ENCODE measurements around the gene GUSB. TPM values are rescaled to one million over a fixed set of nuclear protein-coding genes. Genes with fewer than 3 reads are reported as not detected.
"Not testable (repeated sequence)": the region's sequence is repeated elsewhere in the genome, so short reads cannot be mapped to it uniquely, and the experiment has no call there.

GUSB gene
- total and polyA plus RNA-seq, 2 experiments from 2014 or later = 33.6 to 47.0 TPM

DNA sequence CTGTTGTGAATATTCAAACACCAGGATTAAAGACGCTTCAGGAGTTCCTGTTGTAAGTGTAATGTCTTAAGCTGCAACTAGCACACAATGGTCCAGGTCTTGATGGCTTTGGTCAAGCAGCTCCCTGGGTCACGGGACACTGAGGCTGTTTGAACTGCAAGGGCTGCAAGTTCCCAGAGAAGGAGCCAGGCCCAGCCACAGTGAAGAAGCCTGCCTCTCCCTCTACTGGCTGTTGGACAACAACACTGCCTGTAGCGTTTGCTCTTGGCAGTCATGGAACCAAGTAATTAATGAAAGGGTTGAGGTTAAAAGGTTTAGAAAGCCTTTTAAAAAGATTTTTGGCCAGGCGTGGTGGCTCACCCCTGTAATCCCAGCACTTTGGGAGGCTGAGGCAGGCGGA, 31.9 kb upstream of the GUSB start:
- no peak overlapping the region for H3K27ac Mint-ChIP-seq
- peak; percentile 75 for DNase-seq (ENCODE audit: low spot score)
- H2AFZ ChIP-seq = no peak overlapping the region

DNA sequence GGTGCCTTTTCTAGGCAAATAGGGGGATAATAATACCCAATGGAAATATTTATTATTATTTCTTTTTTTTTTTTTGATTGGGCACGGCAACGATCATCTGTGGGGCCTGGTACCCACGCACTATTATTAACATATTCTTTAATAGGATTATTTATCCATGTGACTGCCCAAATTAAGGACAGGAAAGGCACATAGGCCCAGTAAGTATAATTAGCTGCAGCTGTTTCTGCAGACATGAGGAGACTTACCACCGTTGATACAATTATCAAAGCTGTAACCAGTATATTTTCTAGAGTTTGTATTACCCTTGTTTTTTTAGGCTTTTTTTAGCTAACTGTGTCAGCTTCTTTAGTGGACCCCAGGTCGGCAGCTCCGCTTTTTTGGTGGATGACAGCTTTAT, 25.2 kb upstream of the GUSB start:
- Mint-ChIP-seq H3K9me3 (no peaks in the 10 kb centered on the region), H3K27ac (no peak overlapping the region), H3K4me3 (no peak overlapping the region), H3K27me3 (ENCODE audit: insufficient read depth, low read depth, poor library complexity) (peaks cover 2% of the 10 kb centered on the region), H3K4me1 (no peaks in the 10 kb centered on the region), H3K36me3 (ENCODE audit: low read depth) (no peaks in the 10 kb centered on the region)
- Histone ChIP-seq H3K4me1 (ENCODE audit: insufficient read depth) (no peaks in the 10 kb centered on the region), H3K4me3 (no peak overlapping the region), H3K9me2 (ENCODE audit: insufficient read depth) (no peaks in the 10 kb centered on the region), H3K27ac (ENCODE audit: low read depth) (no peak overlapping the region), H3K36me3 (ENCODE audit: insufficient read depth) (no peaks in the 10 kb centered on the region), H3K27me3 (ENCODE audit: insufficient read depth) (no peaks in the 10 kb centered on the region), H2AFZ (no peak overlapping the region), H3F3A (replicated peaks; ENCODE audit: low read depth) (no peaks in the 10 kb centered on the region), H3K79me2 (replicated peaks; ENCODE audit: insufficient read depth) (no peaks in the 10 kb centered on the region), H3K4me2 (no peak overlapping the region), H4K20me1 (replicated peaks; ENCODE audit: insufficient read depth) (no peaks in the 10 kb centered on the region)
- TF ChIP-seq, protein P1, sequence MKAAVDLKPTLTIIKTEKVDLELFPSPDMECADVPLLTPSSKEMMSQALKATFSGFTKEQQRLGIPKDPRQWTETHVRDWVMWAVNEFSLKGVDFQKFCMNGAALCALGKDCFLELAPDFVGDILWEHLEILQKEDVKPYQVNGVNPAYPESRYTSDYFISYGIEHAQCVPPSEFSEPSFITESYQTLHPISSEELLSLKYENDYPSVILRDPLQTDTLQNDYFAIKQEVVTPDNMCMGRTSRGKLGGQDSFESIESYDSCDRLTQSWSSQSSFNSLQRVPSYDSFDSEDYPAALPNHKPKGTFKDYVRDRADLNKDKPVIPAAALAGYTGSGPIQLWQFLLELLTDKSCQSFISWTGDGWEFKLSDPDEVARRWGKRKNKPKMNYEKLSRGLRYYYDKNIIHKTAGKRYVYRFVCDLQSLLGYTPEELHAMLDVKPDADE (IDR thresholded peaks at IDR 0.05) = no peak
- ATAC-seq = no peak
- no peak for DNase-seq (ENCODE audit: low spot score)

More for the DNA sequence above, 31.9 kb upstream of the GUSB start:
- Mint-ChIP-seq H3K4me3 (no peak overlapping the region), H3K27me3 (ENCODE audit: insufficient read depth, low read depth, poor library complexity) (peaks cover 3% of the 10 kb centered on the region), H3K9me3 (no peaks in the 10 kb centered on the region), H3K4me1 (no peaks in the 10 kb centered on the region), H3K36me3 (ENCODE audit: low read depth) (no peaks in the 10 kb centered on the region)
- H3K27me3 ChIP-seq (ENCODE audit: insufficient read depth) = no peaks in the 10 kb centered on the region
- H3K4me3 ChIP-seq = no peak overlapping the region
- H3K36me3 ChIP-seq (ENCODE audit: insufficient read depth) = no peaks in the 10 kb centered on the region
- H3K4me2 ChIP-seq = no peak overlapping the region
- H3K9me2 ChIP-seq (ENCODE audit: insufficient read depth) = no peaks in the 10 kb centered on the region
- H3F3A ChIP-seq (replicated peaks; ENCODE audit: low read depth) = no peaks in the 10 kb centered on the region
- TF ChIP-seq, protein P2, sequence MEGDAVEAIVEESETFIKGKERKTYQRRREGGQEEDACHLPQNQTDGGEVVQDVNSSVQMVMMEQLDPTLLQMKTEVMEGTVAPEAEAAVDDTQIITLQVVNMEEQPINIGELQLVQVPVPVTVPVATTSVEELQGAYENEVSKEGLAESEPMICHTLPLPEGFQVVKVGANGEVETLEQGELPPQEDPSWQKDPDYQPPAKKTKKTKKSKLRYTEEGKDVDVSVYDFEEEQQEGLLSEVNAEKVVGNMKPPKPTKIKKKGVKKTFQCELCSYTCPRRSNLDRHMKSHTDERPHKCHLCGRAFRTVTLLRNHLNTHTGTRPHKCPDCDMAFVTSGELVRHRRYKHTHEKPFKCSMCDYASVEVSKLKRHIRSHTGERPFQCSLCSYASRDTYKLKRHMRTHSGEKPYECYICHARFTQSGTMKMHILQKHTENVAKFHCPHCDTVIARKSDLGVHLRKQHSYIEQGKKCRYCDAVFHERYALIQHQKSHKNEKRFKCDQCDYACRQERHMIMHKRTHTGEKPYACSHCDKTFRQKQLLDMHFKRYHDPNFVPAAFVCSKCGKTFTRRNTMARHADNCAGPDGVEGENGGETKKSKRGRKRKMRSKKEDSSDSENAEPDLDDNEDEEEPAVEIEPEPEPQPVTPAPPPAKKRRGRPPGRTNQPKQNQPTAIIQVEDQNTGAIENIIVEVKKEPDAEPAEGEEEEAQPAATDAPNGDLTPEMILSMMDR (conservative IDR thresholded peaks at IDR 0.05; ENCODE audit: low read depth in 2 of 2) = peak; percentile 57 to 69
- TF ChIP-seq, protein P1 (IDR thresholded peaks at IDR 0.05) = no peak
- TF ChIP-seq ZNF114 (CRISPR knock-in tag; IDR thresholded peaks at IDR 0.05) (no peak), CREB1 (CRISPR knock-in tag; IDR thresholded peaks at IDR 0.05; ENCODE audit: low read depth) (no peak)
- H3K79me2 ChIP-seq (replicated peaks; ENCODE audit: insufficient read depth) = no peaks in the 10 kb centered on the region
- ATAC-seq = peak; percentile 99
- no peaks in the 10 kb centered on the region for H4K20me1 ChIP-seq (replicated peaks; ENCODE audit: insufficient read depth)
- H3K4me1 ChIP-seq (ENCODE audit: insufficient read depth) = no peaks in the 10 kb centered on the region
- no peak overlapping the region for H3K27ac ChIP-seq (ENCODE audit: low read depth)

DNA sequence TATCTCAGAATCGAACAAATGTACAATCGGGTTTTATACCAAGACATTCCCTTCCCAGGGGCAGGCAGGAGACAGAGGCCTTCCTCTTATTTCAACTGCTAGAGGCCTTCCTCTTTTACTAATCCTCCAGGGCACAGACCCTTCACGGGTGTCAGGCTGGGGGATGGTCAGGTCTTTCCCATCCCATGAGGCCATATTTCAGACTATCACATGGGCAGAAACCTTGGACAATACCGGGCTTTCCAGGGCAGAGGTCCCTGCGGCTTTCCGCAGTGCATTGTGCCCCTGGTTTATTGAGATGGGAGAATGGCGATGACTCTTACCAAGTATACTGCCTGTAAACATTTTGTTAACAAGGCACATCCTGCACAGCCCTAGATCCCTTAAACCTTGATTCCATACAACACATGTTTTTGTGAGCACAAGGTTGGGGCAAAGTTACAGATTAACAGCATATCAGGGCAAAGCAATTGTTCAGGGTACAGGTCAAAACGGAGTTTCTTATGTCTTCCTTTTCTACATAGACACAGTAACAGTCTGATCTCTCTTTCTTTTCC, 23.2 kb upstream of the GUSB start:
- not testable (repeated sequence) for H3K79me2 ChIP-seq (replicated peaks; ENCODE audit: insufficient read depth); H3K27ac Mint-ChIP-seq; H3K4me3 Mint-ChIP-seq; H3K27me3 ChIP-seq (ENCODE audit: insufficient read depth); H3K4me1 Mint-ChIP-seq; H3F3A ChIP-seq (replicated peaks; ENCODE audit: low read depth); DNase-seq (ENCODE audit: low spot score); H3K4me3 ChIP-seq; H4K20me1 ChIP-seq (replicated peaks; ENCODE audit: insufficient read depth); H2AFZ ChIP-seq; H3K4me1 ChIP-seq (ENCODE audit: insufficient read depth); H3K9me2 ChIP-seq (ENCODE audit: insufficient read depth); H3K4me2 ChIP-seq; H3K36me3 ChIP-seq (ENCODE audit: insufficient read depth); ATAC-seq; H3K27me3 Mint-ChIP-seq (ENCODE audit: insufficient read depth, low read depth, poor library complexity); H3K9me3 Mint-ChIP-seq; H3K27ac ChIP-seq (ENCODE audit: low read depth); H3K36me3 Mint-ChIP-seq (ENCODE audit: low read depth)

DNA sequence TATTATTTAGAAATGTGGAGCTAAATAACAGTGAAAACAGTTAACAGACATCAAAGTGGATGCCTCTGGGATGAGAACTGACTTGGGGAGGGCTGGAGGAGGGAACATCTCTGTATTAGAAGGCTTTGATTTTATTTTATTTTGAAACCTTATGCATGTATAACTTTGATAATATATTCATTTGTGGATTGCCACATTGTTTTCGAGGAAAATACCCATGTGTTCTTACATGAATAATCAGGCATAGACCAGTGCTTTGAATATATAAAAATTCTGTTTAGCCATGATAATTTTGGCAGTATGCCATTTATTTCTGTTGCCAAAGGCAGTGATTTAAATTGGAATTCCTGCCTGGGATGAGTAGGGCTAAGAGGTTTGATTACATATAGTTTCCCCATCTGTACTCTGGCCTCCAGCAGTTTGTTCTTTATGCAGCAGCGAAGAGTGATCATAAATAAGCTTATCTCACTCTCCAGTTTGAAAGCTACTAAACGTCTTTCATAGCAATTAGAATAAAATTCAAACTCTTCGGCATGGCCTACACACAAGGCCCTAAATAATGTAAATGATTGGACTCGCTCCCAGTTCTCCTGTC, 18.9 kb upstream of the GUSB start:
- H3K4me1 ChIP-seq (ENCODE audit: insufficient read depth); H3K36me3 ChIP-seq (ENCODE audit: insufficient read depth); H4K20me1 ChIP-seq (replicated peaks; ENCODE audit: insufficient read depth); H3K27me3 ChIP-seq (ENCODE audit: insufficient read depth); H3K4me2 ChIP-seq; DNase-seq (ENCODE audit: low spot score); H3K27me3 Mint-ChIP-seq (ENCODE audit: insufficient read depth, low read depth, poor library complexity); H2AFZ ChIP-seq; H3K4me1 Mint-ChIP-seq; H3K9me3 Mint-ChIP-seq; H3F3A ChIP-seq (replicated peaks; ENCODE audit: low read depth); H3K9me2 ChIP-seq (ENCODE audit: insufficient read depth); H3K27ac ChIP-seq (ENCODE audit: low read depth); H3K27ac Mint-ChIP-seq; H3K4me3 ChIP-seq; H3K79me2 ChIP-seq (replicated peaks; ENCODE audit: insufficient read depth); H3K36me3 Mint-ChIP-seq (ENCODE audit: low read depth); H3K4me3 Mint-ChIP-seq; ATAC-seq: not testable (repeated sequence)

DNA sequence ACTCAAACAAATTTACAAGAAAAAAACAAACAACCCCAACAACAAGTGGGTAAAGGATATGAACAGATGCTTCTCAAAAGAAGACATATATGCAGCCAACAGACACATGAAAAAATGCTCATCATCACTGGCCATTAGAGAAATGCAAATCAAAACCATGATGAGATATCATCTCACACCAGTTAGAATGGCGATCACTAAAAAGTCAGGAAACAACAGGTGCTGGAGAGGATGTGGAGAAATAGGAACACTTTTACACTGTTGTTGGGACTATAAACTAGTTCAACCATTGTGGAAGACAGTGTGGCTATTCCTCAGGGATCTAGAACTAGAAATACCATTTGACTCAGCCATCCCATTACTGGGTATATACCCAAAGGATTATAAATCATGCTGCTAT, 13.0 kb upstream of the GUSB start:
- H3K79me2 ChIP-seq (replicated peaks; ENCODE audit: insufficient read depth); H4K20me1 ChIP-seq (replicated peaks; ENCODE audit: insufficient read depth); H3K27ac Mint-ChIP-seq; ATAC-seq; H3K9me2 ChIP-seq (ENCODE audit: insufficient read depth); H3K4me3 Mint-ChIP-seq; H3F3A ChIP-seq (replicated peaks; ENCODE audit: low read depth); H3K9me3 Mint-ChIP-seq; H3K4me1 Mint-ChIP-seq; H3K4me2 ChIP-seq; H3K27me3 ChIP-seq (ENCODE audit: insufficient read depth); H3K4me1 ChIP-seq (ENCODE audit: insufficient read depth); H3K36me3 Mint-ChIP-seq (ENCODE audit: low read depth); H3K27ac ChIP-seq (ENCODE audit: low read depth); H3K4me3 ChIP-seq; DNase-seq (ENCODE audit: low spot score); H2AFZ ChIP-seq; H3K36me3 ChIP-seq (ENCODE audit: insufficient read depth); H3K27me3 Mint-ChIP-seq (ENCODE audit: insufficient read depth, low read depth, poor library complexity): not testable (repeated sequence)

Measured in GM23338 (cell line).